Measurements from ENCODE around the gene SOCS7.

Gene SOCS7

GRCh38 chr17:38329808-38330730 is 21.6 kb upstream of the SOCS7 start:
- H3K27ac Mint-ChIP-seq = no peak overlapping the region
- H3K4me3 Mint-ChIP-seq = no peak overlapping the region
- no peaks in the 10 kb centered on the region for H3K9me3 Mint-ChIP-seq
- H3K27me3 Mint-ChIP-seq = peaks cover 67% of the 10 kb centered on the region
- ATAC-seq = no peak
- H3K36me3 Mint-ChIP-seq = no peaks in the 10 kb centered on the region
- H3K4me1 Mint-ChIP-seq = peaks cover 11% of the 10 kb centered on the region

DNA sequence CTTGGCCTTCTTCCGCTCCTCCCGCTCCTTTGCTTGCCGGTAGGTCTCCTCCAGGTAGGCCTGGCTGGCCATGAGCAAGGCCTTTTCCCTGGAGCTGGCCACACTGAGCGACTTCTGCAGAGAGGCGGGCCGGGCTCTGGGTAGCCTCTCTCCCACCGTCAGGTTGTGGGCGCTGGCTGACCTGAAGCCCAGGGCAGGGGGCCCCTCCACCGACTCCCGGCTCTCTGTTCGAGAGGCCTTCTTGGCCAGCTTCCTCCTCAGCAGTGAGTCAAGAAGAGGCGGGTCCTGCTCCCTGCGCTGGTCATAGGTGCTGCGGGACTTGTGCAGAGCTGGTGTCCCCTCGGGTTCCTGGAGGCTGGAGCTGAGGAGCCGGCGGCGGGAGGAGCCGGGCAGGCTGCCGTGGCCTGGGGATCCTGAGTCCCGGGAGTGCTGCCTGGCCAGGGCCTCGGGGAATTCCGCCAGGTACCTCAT is 20.7 kb upstream of the SOCS7 start:
- Mint-ChIP-seq H3K4me1 (peaks cover 2% of the 10 kb centered on the region), H3K36me3 (no peaks in the 10 kb centered on the region), H3K27me3 (peaks cover 69% of the 10 kb centered on the region), H3K9me3 (no peaks in the 10 kb centered on the region), H3K27ac (no peak overlapping the region), H3K4me3 (no peak overlapping the region)
- no peak for ATAC-seq

GRCh38 chr17:38332735-38333134 is 18.9 kb upstream of the SOCS7 start:
- no peak for ATAC-seq
- no peak overlapping the region for H3K4me3 Mint-ChIP-seq
- H3K27me3 Mint-ChIP-seq = peaks cover 73% of the 10 kb centered on the region
- no peaks in the 10 kb centered on the region for H3K36me3 Mint-ChIP-seq
- no peaks in the 10 kb centered on the region for H3K9me3 Mint-ChIP-seq
- H3K4me1 Mint-ChIP-seq = no peaks in the 10 kb centered on the region
- H3K27ac Mint-ChIP-seq = no peak overlapping the region

DNA sequence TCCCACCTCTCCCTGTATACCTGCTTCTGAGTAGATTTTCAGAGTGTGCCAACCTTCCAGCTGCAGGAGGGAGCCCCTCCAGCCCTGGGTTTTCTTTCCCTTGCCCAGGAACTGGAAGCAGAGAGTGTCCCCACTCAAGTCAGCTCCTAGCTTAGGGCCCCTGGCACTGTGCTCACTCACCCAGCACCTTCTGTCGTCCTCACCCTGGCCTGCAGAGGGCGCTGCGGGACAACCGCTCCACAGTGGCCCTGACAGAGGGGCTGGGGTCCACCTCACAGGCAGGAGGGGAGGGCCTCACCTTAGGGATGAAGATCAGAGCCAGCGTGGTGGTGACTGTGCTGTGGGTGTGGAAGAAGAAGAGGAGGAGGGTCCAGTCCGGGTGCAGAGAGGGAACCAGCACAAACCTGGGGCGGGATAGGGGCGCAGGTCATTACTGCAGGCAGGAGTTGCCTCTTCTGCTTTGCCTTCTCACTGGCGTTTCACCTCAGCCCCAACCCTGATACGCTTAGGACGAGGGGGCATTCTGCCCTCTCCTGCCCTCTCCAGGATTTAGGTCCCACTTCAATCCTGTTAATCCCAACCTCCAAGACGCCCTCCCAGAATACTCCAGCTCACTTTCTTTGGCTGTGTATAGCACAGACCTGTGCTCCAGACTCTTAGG is 17.9 kb upstream of the SOCS7 start:
- peaks cover 68% of the 10 kb centered on the region for H3K27me3 Mint-ChIP-seq
- H3K36me3 Mint-ChIP-seq = no peaks in the 10 kb centered on the region
- H3K27ac Mint-ChIP-seq = no peak overlapping the region
- no peaks in the 10 kb centered on the region for H3K9me3 Mint-ChIP-seq
- no peak for ATAC-seq
- H3K4me3 Mint-ChIP-seq = no peak overlapping the region
- no peaks in the 10 kb centered on the region for H3K4me1 Mint-ChIP-seq

DNA sequence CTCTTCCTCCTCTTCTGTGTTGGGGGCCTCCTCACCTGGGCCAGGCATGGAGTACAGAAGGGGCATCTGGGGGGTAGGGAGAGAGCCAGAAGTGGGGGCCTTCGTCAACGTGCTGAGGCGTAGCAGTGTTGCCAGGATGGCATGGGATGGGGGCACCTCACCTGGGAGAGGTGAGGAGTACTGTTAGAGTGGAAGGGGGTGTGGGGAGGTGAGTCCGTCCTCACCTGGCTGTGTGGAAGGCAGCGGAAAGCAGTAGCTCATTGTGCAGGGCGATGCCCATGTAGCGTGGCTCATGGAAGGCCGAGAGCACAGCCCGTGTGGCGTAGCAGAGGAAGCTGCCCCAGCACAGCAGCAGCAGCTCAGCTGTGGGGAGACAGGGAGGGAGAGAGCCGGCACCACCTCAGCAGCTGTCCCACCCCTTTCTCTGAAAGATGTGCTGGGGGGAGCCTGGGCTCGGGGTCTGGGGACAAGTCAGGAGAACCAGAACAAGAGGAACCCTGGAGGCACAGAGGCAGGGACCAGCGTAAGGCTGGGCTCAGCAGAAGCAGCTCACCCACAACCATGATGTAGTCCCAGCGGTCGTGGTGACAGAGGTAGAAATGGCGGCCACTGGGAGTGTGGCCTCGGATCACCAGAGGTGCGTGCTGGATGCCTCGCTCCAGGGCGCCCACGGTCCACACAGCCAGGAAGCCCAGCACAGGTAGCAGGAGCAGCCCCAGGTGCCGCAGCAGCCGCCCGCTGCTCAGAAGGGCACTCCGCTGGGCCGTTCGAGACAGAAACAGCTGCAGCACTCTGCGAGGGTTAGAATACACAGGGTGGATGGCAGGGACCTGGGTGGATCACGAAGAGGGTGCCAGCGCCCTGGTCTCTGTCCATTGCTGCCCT is 16.9 kb upstream of the SOCS7 start:
- no peaks in the 10 kb centered on the region for H3K36me3 Mint-ChIP-seq
- H3K4me3 Mint-ChIP-seq = no peak overlapping the region
- ATAC-seq = no peak
- peaks cover 59% of the 10 kb centered on the region for H3K27me3 Mint-ChIP-seq
- no peaks in the 10 kb centered on the region for H3K4me1 Mint-ChIP-seq
- H3K27ac Mint-ChIP-seq = no peak overlapping the region
- H3K9me3 Mint-ChIP-seq = no peaks in the 10 kb centered on the region

GRCh38 chr17:38336838-38337237 is 14.8 kb upstream of the SOCS7 start:
- Mint-ChIP-seq H3K4me1 (no peaks in the 10 kb centered on the region), H3K36me3 (no peaks in the 10 kb centered on the region), H3K9me3 (no peaks in the 10 kb centered on the region), H3K4me3 (no peak overlapping the region), H3K27me3 (peaks cover 41% of the 10 kb centered on the region), H3K27ac (no peak overlapping the region)
- no peak for ATAC-seq

GRCh38 chr17:38338053-38338452 is 13.6 kb upstream of the SOCS7 start:
- ATAC-seq = no peak
- H3K27ac Mint-ChIP-seq = no peak overlapping the region

GRCh38 chr17:38338535-38338934 is 13.1 kb upstream of the SOCS7 start:
- Mint-ChIP-seq H3K4me3 (no peak overlapping the region), H3K27me3 (peaks cover 39% of the 10 kb centered on the region), H3K27ac (no peak overlapping the region), H3K9me3 (no peaks in the 10 kb centered on the region), H3K4me1 (no peaks in the 10 kb centered on the region), H3K36me3 (no peaks in the 10 kb centered on the region)
- ATAC-seq = no peak

More at GRCh38 chr17:38338053-38338452, 13.6 kb upstream of the SOCS7 start:
- no peaks in the 10 kb centered on the region for H3K9me3 Mint-ChIP-seq
- H3K27me3 Mint-ChIP-seq = peaks cover 39% of the 10 kb centered on the region
- H3K4me1 Mint-ChIP-seq = no peaks in the 10 kb centered on the region
- H3K4me3 Mint-ChIP-seq = no peak overlapping the region
- no peaks in the 10 kb centered on the region for H3K36me3 Mint-ChIP-seq

GRCh38 chr17:38339891-38340290 is 11.8 kb upstream of the SOCS7 start:
- H3K9me3 Mint-ChIP-seq = no peaks in the 10 kb centered on the region
- no peak overlapping the region for H3K4me3 Mint-ChIP-seq
- ATAC-seq = no peak
- H3K27ac Mint-ChIP-seq = no peak overlapping the region
- H3K4me1 Mint-ChIP-seq = no peaks in the 10 kb centered on the region
- H3K36me3 Mint-ChIP-seq = no peaks in the 10 kb centered on the region
- H3K27me3 Mint-ChIP-seq = peaks cover 36% of the 10 kb centered on the region

- Mint-ChIP-seq H3K27me3 (peaks cover 39% of the 10 kb centered on the region), H3K27ac (no peak overlapping the region), H3K9me3 (no peaks in the 10 kb centered on the region), H3K36me3 (no peaks in the 10 kb centered on the region), H3K4me1 (no peaks in the 10 kb centered on the region), H3K4me3 (no peak overlapping the region)
- no peak for ATAC-seq
Observed at GRCh38 chr17:38341035-38341721, 10.5 kb upstream of the SOCS7 start.

- H3K9me3 Mint-ChIP-seq = no peaks in the 10 kb centered on the region
- H3K27me3 Mint-ChIP-seq = peaks cover 32% of the 10 kb centered on the region
- H3K4me1 Mint-ChIP-seq = no peaks in the 10 kb centered on the region
- H3K4me3 Mint-ChIP-seq = no peak overlapping the region
- no peaks in the 10 kb centered on the region for H3K36me3 Mint-ChIP-seq
- no peak for ATAC-seq
- no peak overlapping the region for H3K27ac Mint-ChIP-seq
Observed at GRCh38 chr17:38342886-38343607, 8.6 kb upstream of the SOCS7 start.

DNA sequence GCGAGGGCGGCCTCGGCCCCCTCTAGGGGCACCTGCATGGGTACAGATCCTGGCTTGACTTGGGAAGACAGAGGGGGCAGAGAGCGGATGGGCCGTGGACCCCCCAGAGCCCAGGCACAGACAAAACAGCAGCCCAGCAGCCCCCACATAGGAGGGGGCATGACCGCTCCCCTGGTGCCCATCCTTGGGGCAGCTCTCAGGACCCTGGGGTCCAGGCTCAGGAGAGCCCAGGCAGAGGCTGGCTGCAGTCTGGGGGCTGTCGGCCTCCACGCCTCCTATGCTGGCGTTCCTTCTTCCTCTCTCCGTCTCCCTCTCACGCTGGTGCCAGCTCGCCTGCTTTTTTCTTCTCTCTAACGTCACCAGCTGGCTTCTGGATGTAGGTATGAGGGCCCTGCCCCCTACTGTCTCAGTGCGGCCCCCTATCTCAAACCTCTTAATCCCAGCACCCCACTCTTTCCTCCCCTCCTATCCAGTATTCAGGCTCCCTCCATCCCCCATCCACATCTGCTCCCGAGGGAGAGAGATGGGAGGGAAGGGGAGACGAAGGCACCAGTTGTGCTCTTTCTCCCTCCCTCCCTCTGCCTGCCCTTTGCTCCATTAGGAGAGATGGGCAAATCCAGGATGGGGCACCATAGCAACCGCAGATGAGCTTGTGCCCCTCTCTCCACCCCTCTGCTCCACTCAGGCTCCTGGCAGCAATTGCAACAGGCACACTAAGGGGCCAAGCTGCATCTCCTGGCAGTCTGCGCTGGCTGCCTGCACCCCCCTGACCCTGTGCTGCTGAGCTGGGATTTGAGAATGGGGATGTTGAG is 7.8 kb upstream of the SOCS7 start, which contains the start of gene GPR179:
Gene GPR179 (minus strand): TSS at position 349 of the 812 bp plus-strand sequence. CDS start 167 bp downstream, at position 182.
- Mint-ChIP-seq H3K4me3 (no peak within 1 kb of the TSS), H3K27ac (no peak within 1 kb of the TSS), H3K9me3 (no peaks in the 10 kb centered on the region), H3K27me3 (peaks cover 30% of the 10 kb centered on the region), H3K36me3 (no peaks in the 10 kb centered on the region), H3K4me1 (peaks cover 1% of the 10 kb centered on the region)
- no peak for ATAC-seq

DNA sequence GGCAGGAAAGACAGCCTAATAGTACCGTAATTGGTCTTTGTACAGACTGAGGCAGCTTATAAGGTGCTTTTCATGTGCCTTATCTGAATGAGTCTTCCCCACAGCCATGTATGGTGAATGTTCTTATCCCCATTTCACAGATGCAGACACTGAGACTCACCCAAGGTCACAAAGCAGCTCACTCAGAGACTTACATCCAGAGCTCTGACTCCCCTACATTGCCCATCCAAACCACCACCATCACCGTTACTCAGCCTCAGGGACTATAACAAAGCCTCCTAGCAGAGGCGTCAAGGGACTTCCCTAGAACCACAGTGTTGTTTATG is 7.3 kb upstream of the SOCS7 start:
- no peak overlapping the region for H3K4me3 Mint-ChIP-seq
- H3K36me3 Mint-ChIP-seq = no peaks in the 10 kb centered on the region
- peaks cover 7% of the 10 kb centered on the region for H3K4me1 Mint-ChIP-seq
- H3K27ac Mint-ChIP-seq = no peak overlapping the region
- no peaks in the 10 kb centered on the region for H3K9me3 Mint-ChIP-seq
- H3K27me3 Mint-ChIP-seq = peaks cover 30% of the 10 kb centered on the region
- ATAC-seq = no peak
